ENCODE measurements around the gene CEMIP.

CEMIP gene

DNA sequence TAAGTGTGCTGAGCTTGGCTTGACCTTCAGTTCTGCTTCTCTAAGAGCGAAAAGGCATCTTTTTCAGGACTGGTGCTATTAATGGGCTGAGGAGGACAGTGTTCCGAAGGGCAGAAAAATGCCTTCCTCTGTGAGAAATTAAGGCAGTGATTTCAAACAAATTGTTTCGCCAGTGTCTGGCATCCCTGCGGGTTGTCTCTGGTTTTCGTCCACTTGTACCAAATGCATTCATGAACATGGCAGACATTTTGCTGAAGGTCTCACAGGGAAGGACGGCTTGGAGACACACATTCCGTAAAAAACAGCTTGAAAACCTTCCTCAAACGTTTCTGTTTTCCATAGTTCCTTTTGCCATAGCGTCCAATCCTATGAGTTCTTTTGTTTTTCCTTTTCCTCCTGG is 57.1 kb downstream of the CEMIP start:
- Histone ChIP-seq H3K27me3 (no peaks in the 10 kb centered on the region), H3K4me3 (ENCODE audit: low read depth, low read length) (no peak overlapping the region), H3K4me1 (peaks cover 5% of the 10 kb centered on the region; the same call in 1 of the 2 replicates)

DNA sequence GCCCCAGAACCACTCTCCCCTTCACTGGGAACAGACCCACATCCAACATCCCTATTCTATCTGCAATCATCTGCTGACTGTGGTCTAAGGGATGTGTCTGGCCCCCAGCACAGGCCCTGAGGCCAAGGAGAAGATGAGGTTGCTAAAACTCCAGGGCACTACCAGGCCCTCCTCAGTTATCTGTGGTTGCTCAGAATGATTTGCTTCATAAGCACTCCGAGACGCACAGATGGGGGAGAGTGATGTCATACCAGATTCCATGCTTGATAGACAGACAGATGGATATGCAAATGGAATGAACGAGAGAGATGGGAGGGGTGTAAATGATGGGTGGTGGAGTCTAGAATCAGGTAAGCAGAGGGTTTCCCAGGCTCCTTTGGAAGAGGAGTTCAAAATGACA is 57.8 kb downstream of the CEMIP start:
- no peaks in the 10 kb centered on the region for H3K9me3 ChIP-seq

More for the DNA sequence above, 57.1 kb downstream of the CEMIP start:
- Histone ChIP-seq H3K36me3 (no peaks in the 10 kb centered on the region), H3K9me3 (no peaks in the 10 kb centered on the region)
- TF ChIP-seq, protein P1, sequence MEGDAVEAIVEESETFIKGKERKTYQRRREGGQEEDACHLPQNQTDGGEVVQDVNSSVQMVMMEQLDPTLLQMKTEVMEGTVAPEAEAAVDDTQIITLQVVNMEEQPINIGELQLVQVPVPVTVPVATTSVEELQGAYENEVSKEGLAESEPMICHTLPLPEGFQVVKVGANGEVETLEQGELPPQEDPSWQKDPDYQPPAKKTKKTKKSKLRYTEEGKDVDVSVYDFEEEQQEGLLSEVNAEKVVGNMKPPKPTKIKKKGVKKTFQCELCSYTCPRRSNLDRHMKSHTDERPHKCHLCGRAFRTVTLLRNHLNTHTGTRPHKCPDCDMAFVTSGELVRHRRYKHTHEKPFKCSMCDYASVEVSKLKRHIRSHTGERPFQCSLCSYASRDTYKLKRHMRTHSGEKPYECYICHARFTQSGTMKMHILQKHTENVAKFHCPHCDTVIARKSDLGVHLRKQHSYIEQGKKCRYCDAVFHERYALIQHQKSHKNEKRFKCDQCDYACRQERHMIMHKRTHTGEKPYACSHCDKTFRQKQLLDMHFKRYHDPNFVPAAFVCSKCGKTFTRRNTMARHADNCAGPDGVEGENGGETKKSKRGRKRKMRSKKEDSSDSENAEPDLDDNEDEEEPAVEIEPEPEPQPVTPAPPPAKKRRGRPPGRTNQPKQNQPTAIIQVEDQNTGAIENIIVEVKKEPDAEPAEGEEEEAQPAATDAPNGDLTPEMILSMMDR (IDR thresholded peaks at IDR 0.05; ENCODE audit: low read depth, low read length): no peak
- DNase-seq: no peak

DNA sequence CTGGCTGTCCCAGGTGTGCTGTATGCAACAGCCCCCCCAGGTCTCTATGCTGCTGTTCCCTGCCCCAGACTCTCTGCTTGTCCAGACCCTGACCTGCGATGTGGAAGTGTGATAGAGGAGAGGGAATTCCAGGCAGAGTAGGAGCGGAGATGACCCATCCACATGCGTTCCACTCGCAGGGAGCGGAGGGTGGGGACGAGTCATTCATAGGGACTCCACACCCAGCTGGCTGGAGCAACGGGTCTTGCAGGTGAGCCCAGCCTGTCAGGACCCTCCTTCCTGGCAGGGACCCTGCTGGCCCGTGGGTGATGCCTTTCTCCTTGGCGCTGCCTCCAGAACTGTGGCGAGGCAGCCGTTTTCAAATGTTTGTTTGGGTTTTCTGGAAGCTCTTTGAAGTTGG is 58.8 kb downstream of the CEMIP start:
- Histone ChIP-seq H3K36me3 (no peaks in the 10 kb centered on the region), H3K27me3 (no peaks in the 10 kb centered on the region), H3K9me3 (no peaks in the 10 kb centered on the region), H3K4me3 (ENCODE audit: low read depth, low read length) (no peak overlapping the region), H3K4me1 (peaks cover 5% of the 10 kb centered on the region; the same call in 1 of the 2 replicates)
- TF ChIP-seq, protein P1 (IDR thresholded peaks at IDR 0.05; ENCODE audit: low read depth, low read length): no peak
- no peak for DNase-seq

More for the DNA sequence above, 57.8 kb downstream of the CEMIP start:
- Histone ChIP-seq H3K27me3 (no peaks in the 10 kb centered on the region), H3K4me3 (ENCODE audit: low read depth, low read length) (no peak overlapping the region), H3K36me3 (no peaks in the 10 kb centered on the region), H3K4me1 (peaks cover 5% of the 10 kb centered on the region; the same call in 1 of the 2 replicates)
- DNase-seq: peak; percentile 30
- TF ChIP-seq, protein P1 (IDR thresholded peaks at IDR 0.05; ENCODE audit: low read depth, low read length): no peak

DNA sequence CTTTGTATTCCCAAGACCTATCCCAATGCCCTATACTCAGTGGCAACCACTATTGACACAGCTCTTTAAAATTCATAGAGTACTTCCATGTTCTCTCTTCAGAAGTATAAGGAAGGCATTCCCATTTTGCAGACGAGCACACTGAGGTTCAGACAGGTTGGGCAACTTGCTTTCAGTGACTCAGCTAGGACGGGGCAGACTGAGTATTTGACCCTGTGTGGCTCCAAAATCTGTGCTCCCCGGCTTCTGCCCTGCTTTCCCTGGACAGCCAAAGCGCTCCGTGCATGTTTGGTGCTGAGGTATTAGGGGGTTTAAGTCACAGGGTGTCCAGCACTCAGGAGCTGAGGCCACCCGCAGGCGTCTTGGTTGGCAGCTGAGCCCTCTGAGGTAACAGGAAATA is 59.5 kb downstream of the CEMIP start:
- no peaks in the 10 kb centered on the region for H3K27me3 ChIP-seq
- no peak overlapping the region for H3K4me3 ChIP-seq (ENCODE audit: low read depth, low read length)
- DNase-seq: no peak
- no peaks in the 10 kb centered on the region for H3K9me3 ChIP-seq
- no peaks in the 10 kb centered on the region for H3K36me3 ChIP-seq
- TF ChIP-seq, protein P1 (IDR thresholded peaks at IDR 0.05; ENCODE audit: low read depth, low read length): no peak
- peaks cover 5% of the 10 kb centered on the region; the same call in 1 of the 2 replicates for H3K4me1 ChIP-seq

DNA sequence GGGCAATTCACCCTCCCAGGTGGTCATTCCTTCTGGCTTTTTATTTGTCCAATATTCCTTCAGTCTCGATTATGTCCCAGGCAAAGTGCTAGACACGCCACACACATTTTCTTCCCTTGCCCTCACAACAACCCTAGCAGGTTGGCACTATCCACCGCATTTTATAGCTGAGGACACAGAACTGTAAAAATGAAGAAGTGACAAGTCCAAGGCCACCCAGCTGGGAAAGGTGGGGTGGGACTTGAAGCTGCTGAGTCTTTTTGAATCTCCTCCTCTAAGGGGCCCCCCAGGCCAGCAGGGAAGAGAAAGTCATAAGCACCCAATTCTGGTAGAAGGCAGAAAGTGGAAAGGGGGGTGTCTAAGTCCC is 60.6 kb downstream of the CEMIP start:
- no peaks in the 10 kb centered on the region for H3K27me3 ChIP-seq
- peaks cover 5% of the 10 kb centered on the region; the same call in 1 of the 2 replicates for H3K4me1 ChIP-seq
- TF ChIP-seq, protein P1 (IDR thresholded peaks at IDR 0.05; ENCODE audit: low read depth, low read length): no peak
- H3K4me3 ChIP-seq (ENCODE audit: low read depth, low read length): no peak overlapping the region
- no peak for DNase-seq
- H3K36me3 ChIP-seq: no peaks in the 10 kb centered on the region
- no peaks in the 10 kb centered on the region for H3K9me3 ChIP-seq

DNA sequence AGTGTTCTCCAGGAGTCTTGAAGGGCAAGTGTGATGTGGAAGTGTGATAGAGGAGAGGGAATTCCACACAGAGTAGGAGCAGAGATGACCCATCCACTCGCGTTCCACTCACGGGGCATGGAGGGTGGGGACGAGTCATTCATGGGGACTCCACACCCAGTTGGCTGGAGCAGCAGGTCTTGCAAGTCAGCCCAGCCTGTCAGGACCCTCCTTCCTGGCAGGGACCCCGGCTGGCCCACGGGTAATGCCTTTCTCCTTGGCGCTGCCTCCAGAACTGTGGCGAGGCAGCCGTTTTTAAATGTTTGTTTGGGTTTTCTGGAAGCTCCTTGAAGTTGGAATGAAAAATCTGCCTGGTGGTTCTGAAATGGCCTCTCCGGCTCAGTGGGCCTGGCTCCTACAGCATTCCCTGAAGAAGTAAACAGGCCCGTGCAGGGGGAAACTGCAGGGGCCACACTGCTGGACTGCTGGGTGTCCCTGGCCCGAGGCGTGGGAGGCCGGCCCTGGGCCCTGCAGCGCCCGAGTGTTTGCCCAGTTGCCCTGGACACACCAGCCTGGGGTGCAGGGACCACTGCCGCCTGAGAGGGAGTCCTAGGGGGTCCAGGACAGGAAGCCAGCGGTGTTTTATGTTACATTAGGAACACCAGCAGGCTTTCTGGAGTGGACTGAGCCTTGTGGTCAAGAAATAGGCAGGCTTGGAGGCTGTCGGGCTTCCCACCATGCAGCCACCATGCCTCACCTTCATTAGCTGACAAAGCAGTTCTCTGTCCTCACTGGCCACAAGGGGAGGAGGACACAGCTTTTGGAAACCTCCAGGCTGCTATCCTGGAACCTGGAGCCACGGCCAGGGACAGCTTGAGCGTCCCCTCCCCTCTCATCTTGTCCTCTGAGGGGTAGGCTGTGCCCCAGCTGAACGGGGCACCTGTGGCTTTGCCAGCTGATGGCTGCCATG is 61.3 kb downstream of the CEMIP start:
- TF ChIP-seq, protein P1 (IDR thresholded peaks at IDR 0.05; ENCODE audit: low read depth, low read length): no peak
- H3K27me3 ChIP-seq: no peaks in the 10 kb centered on the region
- peaks cover 5% of the 10 kb centered on the region; the same call in 1 of the 2 replicates for H3K4me1 ChIP-seq
- H3K9me3 ChIP-seq: no peaks in the 10 kb centered on the region
- no peaks in the 10 kb centered on the region for H3K36me3 ChIP-seq
- DNase-seq: no peak
- H3K4me3 ChIP-seq (ENCODE audit: low read depth, low read length): no peak overlapping the region
